Activated B cell treated with CpG ODN at 0.5 μM for 24 hours (primary cell): ENCODE data around the gene PCNX1. TPM values are rescaled to one million over a fixed set of nuclear protein-coding genes. Genes with fewer than 3 reads are reported as not detected.

Source experiments
- ATAC-seq: fragments of 200-7000 bp; cut with Tn5 transposase; one replicate; pipeline ENCODE4 v1.10.0; 2021; ENCODE audit warnings: low read depth, mild to moderate bottlenecking, moderate library complexity
- CTCF ChIA-PET: fragments of 350-600 bp; sonication (Branson Sonifier 250); formaldehyde crosslinking; loops from one replicate; lab custom pipeline; 2021; ENCODE audit warnings: antibody characterized with exemption; lab: Charles Lee
- POLR2A ChIA-PET: fragments of 350-600 bp; sonication (Branson Sonifier 250); formaldehyde crosslinking; loops from one replicate; lab custom pipeline; 2021; ENCODE audit warnings: antibody characterized with exemption; lab: Charles Lee
- DNase-seq: peaks from one replicate; pipeline ENCODE4 v3.0.0; 2022
- H3K27ac Mint-ChIP-seq: one replicate; pipeline ENCODE4 v1.8.0; 2020; ENCODE audit warnings: mixed read lengths
- H3K27me3 Mint-ChIP-seq: one replicate; pipeline ENCODE4 v1.8.0; 2021; ENCODE audit warnings: mixed read lengths
- H3K36me3 Mint-ChIP-seq: one replicate; pipeline ENCODE4 v1.8.0; 2021; ENCODE audit warnings: low read depth, mixed read lengths
- H3K4me1 Mint-ChIP-seq: one replicate; pipeline ENCODE4 v1.8.0; 2021; ENCODE audit warnings: mixed read lengths
- H3K4me3 Mint-ChIP-seq: one replicate; pipeline ENCODE4 v1.8.0; 2020; ENCODE audit warnings: mild to moderate bottlenecking, mixed read lengths
- H3K9me3 Mint-ChIP-seq: one replicate; pipeline ENCODE4 v1.8.0; 2020; ENCODE audit warnings: mixed read lengths
- intact Hi-C: fragments of 100-400 bp; cut with micrococcal nuclease; formaldehyde crosslinking; loops from one replicate; pipeline ENCODE4 v1.15.1; 2024
- total RNA-seq: library from RNA; stranded (reverse); gene quantifications from 2 replicates; pipeline ENCODE4 v1.2.3, GENCODE V29; 2022
- TF ChIP-seq, protein P1 (sequence below): fragments of 200-600 bp; IDR thresholded peaks from one replicate; pipeline ENCODE4 v1.8.0; 2022; ENCODE audit warnings: antibody characterized with exemption, mild to moderate bottlenecking

The PCNX1 gene
- total RNA-seq, 1 donor from 2014 or later: 64.7 TPM

DNA sequence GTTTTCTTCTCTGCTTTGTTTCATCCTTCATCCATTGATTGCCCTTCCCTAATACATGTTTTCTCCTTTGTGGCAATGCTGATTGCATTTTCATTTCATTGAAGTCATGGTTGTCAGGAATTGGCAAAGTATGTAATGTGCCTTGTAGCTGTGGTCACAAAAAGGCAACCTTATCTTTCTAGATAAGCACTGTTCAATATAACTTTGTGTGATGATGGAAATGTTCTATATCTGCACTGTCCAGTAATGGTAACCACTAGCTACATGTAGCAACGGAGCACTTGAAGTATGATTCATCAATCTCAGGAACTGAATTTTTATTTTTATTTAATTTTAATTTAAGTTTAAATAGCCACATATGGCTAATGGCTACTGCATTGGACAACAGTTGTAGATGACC, 79.8 kb downstream of the PCNX1 start:
- intact Hi-C loops: no loop called here
- DNase-seq (no peak), ATAC-seq (no peak)
- H3K4me1 Mint-ChIP-seq: no peaks in the 10 kb centered on the region
- no peaks in the 10 kb centered on the region for H3K27me3 Mint-ChIP-seq
- H3K36me3 Mint-ChIP-seq: peaks cover 9% of the 10 kb centered on the region
- TF ChIP-seq, protein P1, sequence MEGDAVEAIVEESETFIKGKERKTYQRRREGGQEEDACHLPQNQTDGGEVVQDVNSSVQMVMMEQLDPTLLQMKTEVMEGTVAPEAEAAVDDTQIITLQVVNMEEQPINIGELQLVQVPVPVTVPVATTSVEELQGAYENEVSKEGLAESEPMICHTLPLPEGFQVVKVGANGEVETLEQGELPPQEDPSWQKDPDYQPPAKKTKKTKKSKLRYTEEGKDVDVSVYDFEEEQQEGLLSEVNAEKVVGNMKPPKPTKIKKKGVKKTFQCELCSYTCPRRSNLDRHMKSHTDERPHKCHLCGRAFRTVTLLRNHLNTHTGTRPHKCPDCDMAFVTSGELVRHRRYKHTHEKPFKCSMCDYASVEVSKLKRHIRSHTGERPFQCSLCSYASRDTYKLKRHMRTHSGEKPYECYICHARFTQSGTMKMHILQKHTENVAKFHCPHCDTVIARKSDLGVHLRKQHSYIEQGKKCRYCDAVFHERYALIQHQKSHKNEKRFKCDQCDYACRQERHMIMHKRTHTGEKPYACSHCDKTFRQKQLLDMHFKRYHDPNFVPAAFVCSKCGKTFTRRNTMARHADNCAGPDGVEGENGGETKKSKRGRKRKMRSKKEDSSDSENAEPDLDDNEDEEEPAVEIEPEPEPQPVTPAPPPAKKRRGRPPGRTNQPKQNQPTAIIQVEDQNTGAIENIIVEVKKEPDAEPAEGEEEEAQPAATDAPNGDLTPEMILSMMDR: no peak
- ChIA-PET POLR2A (no interaction called here), CTCF (no interaction called here)
- H3K4me3 Mint-ChIP-seq: no peak overlapping the region
- no peak overlapping the region for H3K27ac Mint-ChIP-seq
- no peaks in the 10 kb centered on the region for H3K9me3 Mint-ChIP-seq

DNA sequence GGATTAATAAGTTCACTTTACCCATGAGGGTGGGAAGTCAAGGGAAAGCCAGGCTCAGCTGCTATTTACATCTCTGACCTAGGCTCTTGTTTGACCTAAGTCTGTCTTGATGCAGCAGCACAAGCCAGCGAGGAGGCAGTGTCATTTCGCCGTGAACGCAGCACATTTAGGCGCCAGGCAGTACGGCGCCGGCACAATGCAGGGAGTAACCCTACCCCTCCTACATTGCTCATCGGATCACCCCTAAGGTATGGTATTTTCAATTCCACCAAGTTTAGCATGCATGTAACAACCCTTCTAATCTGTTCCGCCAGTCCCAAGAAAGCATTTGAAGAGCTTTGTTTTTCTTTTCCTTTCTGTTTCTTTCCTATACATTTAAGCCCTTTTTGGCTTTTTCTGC, 81.2 kb downstream of the PCNX1 start:
- DNase-seq (no peak), ATAC-seq (no peak)
- Mint-ChIP-seq H3K27ac (no peak overlapping the region), H3K4me1 (no peaks in the 10 kb centered on the region), H3K36me3 (peaks cover 9% of the 10 kb centered on the region), H3K27me3 (no peaks in the 10 kb centered on the region), H3K9me3 (no peaks in the 10 kb centered on the region), H3K4me3 (no peak overlapping the region)
- POLR2A ChIA-PET: no interaction called here
- TF ChIP-seq, protein P1: no peak
- CTCF ChIA-PET: no interaction called here
- intact Hi-C loops: no loop called here

DNA sequence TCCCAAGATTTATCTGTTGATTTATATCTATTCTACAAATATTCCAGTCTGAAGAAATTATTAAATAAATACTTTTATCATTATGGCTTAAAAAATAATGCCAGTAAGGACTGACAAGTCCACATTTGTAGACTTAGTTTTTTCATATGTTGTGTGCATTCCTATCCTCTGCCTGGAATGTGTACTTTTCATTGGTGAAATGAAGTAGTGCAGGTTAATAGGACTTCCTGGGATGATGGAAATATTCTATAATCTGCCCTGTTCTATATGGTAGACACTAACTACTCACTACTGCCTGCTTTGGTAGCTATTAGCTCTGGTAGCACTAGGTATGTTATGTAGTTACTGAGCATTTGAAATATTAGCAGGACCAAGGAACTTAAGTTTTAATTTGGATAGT, 86.7 kb downstream of the PCNX1 start:
- DNase-seq (no peak), ATAC-seq (no peak)
- ChIA-PET POLR2A (no interaction called here), CTCF (no interaction called here)
- Mint-ChIP-seq H3K4me1 (peaks cover under 1% of the 10 kb centered on the region), H3K36me3 (peaks cover 13% of the 10 kb centered on the region), H3K27ac (no peak overlapping the region), H3K9me3 (no peaks in the 10 kb centered on the region), H3K4me3 (no peak overlapping the region), H3K27me3 (no peaks in the 10 kb centered on the region)
- TF ChIP-seq, protein P1: no peak
- intact Hi-C loops: no loop called here

DNA sequence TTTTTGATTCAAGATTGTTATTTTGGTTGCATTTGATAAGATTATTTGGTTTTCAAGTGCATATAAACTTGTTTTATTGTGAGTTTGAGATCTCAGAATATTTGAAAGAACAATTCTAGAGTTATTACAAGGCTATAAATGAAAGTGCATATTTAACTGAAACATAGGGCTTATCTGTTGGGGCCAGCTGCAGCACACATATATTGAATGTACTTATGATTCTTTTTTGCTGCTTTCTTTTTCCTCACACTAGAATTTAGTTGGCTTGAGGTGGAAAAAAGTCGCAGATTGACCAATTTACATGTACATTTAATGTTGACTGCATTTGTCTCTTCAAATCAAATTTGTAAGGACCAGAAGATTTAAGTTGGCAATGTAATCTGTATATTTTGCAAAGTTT, 88.0 kb downstream of the PCNX1 start:
- CTCF ChIA-PET: no interaction called here
- Mint-ChIP-seq H3K27ac (no peak overlapping the region), H3K9me3 (no peaks in the 10 kb centered on the region), H3K4me1 (peaks cover 4% of the 10 kb centered on the region), H3K36me3 (peaks cover 13% of the 10 kb centered on the region), H3K4me3 (no peak overlapping the region), H3K27me3 (no peaks in the 10 kb centered on the region)
- intact Hi-C loops: no loop called here
- TF ChIP-seq, protein P1: no peak
- POLR2A ChIA-PET: no interaction called here
- DNase-seq: no peak
- ATAC-seq: no peak

DNA sequence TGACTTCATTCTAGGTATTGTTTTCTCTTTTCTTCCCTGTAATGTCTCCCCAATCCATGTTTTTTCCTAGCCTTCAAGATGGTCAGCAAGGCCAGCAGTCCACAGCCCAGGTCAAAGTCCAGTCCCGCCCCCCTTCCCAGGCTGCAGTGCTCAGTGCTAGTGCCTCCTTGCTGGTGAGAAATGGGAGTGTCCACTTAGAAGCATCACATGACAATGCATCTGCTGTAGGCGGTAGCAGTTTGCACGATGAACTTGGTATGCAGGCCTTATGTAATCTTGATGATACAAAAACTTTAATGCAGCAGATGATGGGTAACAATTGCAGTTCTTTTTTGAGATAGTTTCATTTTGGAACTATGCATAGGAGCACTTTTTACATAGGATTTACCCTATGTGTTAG, 88.4 kb downstream of the PCNX1 start:
- TF ChIP-seq, protein P1: no peak
- H3K27me3 Mint-ChIP-seq: no peaks in the 10 kb centered on the region
- no peak overlapping the region for H3K4me3 Mint-ChIP-seq
- ChIA-PET CTCF (no interaction called here), POLR2A (no interaction called here)
- ATAC-seq (no peak), DNase-seq (no peak)
- H3K9me3 Mint-ChIP-seq: no peaks in the 10 kb centered on the region
- H3K4me1 Mint-ChIP-seq: peaks cover 4% of the 10 kb centered on the region
- intact Hi-C loops: no loop called here
- no peak overlapping the region for H3K27ac Mint-ChIP-seq
- peaks cover 12% of the 10 kb centered on the region for H3K36me3 Mint-ChIP-seq
